Endodermal cell (in vitro differentiated cells): ENCODE results near the gene CNIH3. TPM values are rescaled to one million over a fixed set of nuclear protein-coding genes. Genes with fewer than 3 reads are reported as not detected.

Experiments
- DNase-seq: peaks from one replicate; pipeline ENCODE4 v3.0.0-alpha.2; 2017
- H3K27ac ChIP-seq: 2 replicates; pipeline ENCODE4 v1.5.1; 2013; ENCODE audit warnings: mild to moderate bottlenecking, low read depth, low read length, moderate library complexity
- H3K27me3 ChIP-seq: 2 replicates; pipeline ENCODE4 v1.6.1; 2013; ENCODE audit warnings: mild to moderate bottlenecking, low read length, moderate library complexity; ENCODE audit not compliant: insufficient read depth, control insufficient read depth, poor library complexity, severe bottlenecking
- H3K36me3 ChIP-seq: 2 replicates; pipeline ENCODE4 v1.7.0; 2013; ENCODE audit warnings: mild to moderate bottlenecking, low read length, moderate library complexity; ENCODE audit not compliant: control insufficient read depth, insufficient read depth
- H3K4me1 ChIP-seq: one replicate; pipeline ENCODE4 v1.7.0; 2013; ENCODE audit warnings: low read length; ENCODE audit not compliant: control insufficient read depth, insufficient read depth
- H3K4me3 ChIP-seq: 2 replicates; pipeline ENCODE4 v1.5.1; 2013; ENCODE audit warnings: mild to moderate bottlenecking, low read length, moderate library complexity
- H3K9ac ChIP-seq: 2 replicates; pipeline ENCODE4 v1.6.1; 2013; ENCODE audit warnings: mild to moderate bottlenecking, low read length, moderate library complexity; ENCODE audit not compliant: poor library complexity, severe bottlenecking; ENCODE audit errors: extremely low read depth
- H3K9me3 ChIP-seq: 2 replicates; pipeline ENCODE4 v1.6.1; 2013; ENCODE audit warnings: mild to moderate bottlenecking, low read length, moderate library complexity; ENCODE audit not compliant: control insufficient read depth
- H3K27ac Mint-ChIP-seq: 2 replicates; pipeline ENCODE4 v1.8.0; 2020; ENCODE audit warnings: mixed read lengths
- H3K27me3 Mint-ChIP-seq: 2 replicates; pipeline ENCODE4 v1.8.0; 2021; ENCODE audit warnings: mild to moderate bottlenecking, mixed read lengths; ENCODE audit not compliant: insufficient read depth
- H3K36me3 Mint-ChIP-seq: 2 replicates; pipeline ENCODE4 v1.8.0; 2020; ENCODE audit warnings: low read depth, mixed read lengths
- H3K4me1 Mint-ChIP-seq: 2 replicates; pipeline ENCODE4 v1.8.0; 2020; ENCODE audit warnings: mixed read lengths
- H3K4me3 Mint-ChIP-seq: 2 replicates; pipeline ENCODE4 v1.8.0; 2020; ENCODE audit warnings: mild to moderate bottlenecking, moderate library complexity, mixed read lengths
- H3K9me3 Mint-ChIP-seq: 2 replicates; pipeline ENCODE4 v1.8.0; 2020; ENCODE audit warnings: mild to moderate bottlenecking, mixed read lengths
- WGBS, 2 experiments: methylation state at CpG; one replicate each; pipeline versions ENCODE4 v1.1.5 to v1.1.7; 2013; ENCODE audit warnings: missing lambda C conversion rate in 2 of 2, mixed read lengths in 1 of 2; ENCODE audit not compliant: insufficient coverage in 1 of 2, insufficient read length in 1 of 2; 5-methylcytosine and 5-hydroxymethylcytosine counted together
- total RNA-seq, 2 donors: library from RNA; stranded (reverse); fragmentation: NEBNext Ultra II Directional in 1 of 2; extraction: Animal tissue kit (Norgen Biotek cat#: 25700) in 1 of 2; gene quantifications; 2 replicates in 1 of 2; 3 replicates in 1 of 2; pipeline ENCODE4 v1.2.1, GENCODE V29; 2021
- TF ChIP-seq, protein P1 (sequence below): fragments of 200-600 bp; sonication (generic); conservative IDR thresholded peaks from 2 replicates; pipeline ENCODE4 v1.5.0; 2021; ENCODE audit warnings: antibody characterized with exemption, mild to moderate bottlenecking

The CNIH3 gene
- total RNA-seq, 2 donors from 2014 or later: 4.5 to 6.6 TPM

DNA sequence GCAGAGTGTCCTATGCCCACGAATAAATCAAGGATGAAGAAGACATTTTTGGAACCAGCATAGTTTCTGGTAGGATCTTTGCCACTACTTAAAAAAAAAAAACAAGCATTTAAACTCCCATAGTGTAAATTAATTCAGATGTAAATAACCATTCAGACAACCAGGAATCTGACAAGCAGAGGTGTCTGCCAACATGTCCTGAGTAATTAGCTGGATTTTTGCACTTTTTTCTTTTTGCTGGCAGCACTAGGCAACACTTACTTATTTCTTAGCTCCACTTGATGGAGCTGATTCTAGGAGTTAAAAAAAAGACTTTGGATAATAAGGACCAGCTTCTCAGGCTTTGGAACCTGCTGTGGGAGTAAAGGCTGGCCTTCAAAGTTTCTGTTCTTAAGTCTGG lies 27.6 kb upstream of the CNIH3 start:
- Histone ChIP-seq H3K9me3 (peaks cover 7% of the 10 kb centered on the region), H3K36me3 (no peaks in the 10 kb centered on the region), H3K4me3 (no peak overlapping the region), H3K9ac (no peak overlapping the region), H3K27ac (no peak overlapping the region), H3K27me3 (no peaks in the 10 kb centered on the region), H3K4me1 (no peaks in the 10 kb centered on the region)
- H3K36me3 Mint-ChIP-seq: no peaks in the 10 kb centered on the region
- DNase-seq: no peak
- whole genome bisulfite sequencing, 2 experiments: 82% methylated on average over 1 of the region's 1 CpG; no CpG with 5 or more reads in 1 of the 2 experiments
- peaks cover 6% of the 10 kb centered on the region for H3K9me3 Mint-ChIP-seq
- no peak overlapping the region for H3K4me3 Mint-ChIP-seq
- peaks cover 3% of the 10 kb centered on the region for H3K4me1 Mint-ChIP-seq
- no peaks in the 10 kb centered on the region for H3K27me3 Mint-ChIP-seq
- TF ChIP-seq, protein P1, sequence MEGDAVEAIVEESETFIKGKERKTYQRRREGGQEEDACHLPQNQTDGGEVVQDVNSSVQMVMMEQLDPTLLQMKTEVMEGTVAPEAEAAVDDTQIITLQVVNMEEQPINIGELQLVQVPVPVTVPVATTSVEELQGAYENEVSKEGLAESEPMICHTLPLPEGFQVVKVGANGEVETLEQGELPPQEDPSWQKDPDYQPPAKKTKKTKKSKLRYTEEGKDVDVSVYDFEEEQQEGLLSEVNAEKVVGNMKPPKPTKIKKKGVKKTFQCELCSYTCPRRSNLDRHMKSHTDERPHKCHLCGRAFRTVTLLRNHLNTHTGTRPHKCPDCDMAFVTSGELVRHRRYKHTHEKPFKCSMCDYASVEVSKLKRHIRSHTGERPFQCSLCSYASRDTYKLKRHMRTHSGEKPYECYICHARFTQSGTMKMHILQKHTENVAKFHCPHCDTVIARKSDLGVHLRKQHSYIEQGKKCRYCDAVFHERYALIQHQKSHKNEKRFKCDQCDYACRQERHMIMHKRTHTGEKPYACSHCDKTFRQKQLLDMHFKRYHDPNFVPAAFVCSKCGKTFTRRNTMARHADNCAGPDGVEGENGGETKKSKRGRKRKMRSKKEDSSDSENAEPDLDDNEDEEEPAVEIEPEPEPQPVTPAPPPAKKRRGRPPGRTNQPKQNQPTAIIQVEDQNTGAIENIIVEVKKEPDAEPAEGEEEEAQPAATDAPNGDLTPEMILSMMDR: no peak
- H3K27ac Mint-ChIP-seq: no peak overlapping the region

DNA sequence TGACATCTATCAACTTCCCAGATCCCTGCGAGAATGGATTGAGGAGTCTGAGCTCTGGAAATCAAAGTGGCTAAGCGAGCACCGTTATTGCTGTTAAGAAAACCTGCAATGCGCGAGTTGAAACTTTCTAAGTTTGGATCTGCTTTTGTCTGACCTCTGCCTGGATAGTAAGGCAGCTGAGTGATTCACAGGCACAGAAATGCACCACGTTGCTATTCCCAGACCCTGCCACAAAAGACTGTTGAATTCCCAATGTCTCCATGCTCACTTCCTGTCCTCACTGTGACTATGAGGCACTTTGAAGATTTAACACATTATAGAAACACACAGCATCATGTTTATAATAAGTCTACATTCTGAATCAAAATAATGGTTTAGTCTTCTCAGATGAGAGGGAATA lies 27.1 kb upstream of the CNIH3 start:
- no peak overlapping the region for H3K4me3 Mint-ChIP-seq
- TF ChIP-seq, protein P1: no peak

DNA sequence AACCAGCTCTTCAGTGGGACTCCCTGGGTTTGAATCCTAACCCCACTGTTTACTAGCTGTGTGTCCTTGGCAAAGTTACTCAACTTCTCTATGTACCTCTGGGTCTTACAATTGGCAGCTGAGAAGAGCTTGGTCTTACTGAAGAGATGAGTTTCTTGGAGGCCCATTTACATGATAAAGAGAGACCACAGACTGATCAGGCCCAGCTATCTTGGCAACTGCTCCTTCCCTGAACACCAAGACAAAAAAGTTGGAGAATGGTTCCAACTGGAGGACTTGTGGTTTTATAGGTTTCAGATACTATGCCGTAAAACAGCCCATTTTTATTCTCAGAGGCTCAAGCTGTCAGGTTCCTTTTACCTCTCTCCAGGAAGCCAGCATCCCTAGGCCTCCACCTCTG lies 24.8 kb upstream of the CNIH3 start:
- H3K36me3 Mint-ChIP-seq: no peaks in the 10 kb centered on the region
- H3K4me3 ChIP-seq: no peak overlapping the region
- H3K9me3 Mint-ChIP-seq: peaks cover 4% of the 10 kb centered on the region
- H3K9ac ChIP-seq: no peak overlapping the region
- peaks cover 5% of the 10 kb centered on the region for H3K9me3 ChIP-seq
- no peak overlapping the region for H3K27ac Mint-ChIP-seq
- TF ChIP-seq, protein P1: no peak
- no peaks in the 10 kb centered on the region for H3K27me3 Mint-ChIP-seq
- no peak overlapping the region for H3K4me3 Mint-ChIP-seq
- H3K36me3 ChIP-seq: no peaks in the 10 kb centered on the region
- H3K4me1 ChIP-seq: no peaks in the 10 kb centered on the region
- peaks cover 3% of the 10 kb centered on the region for H3K4me1 Mint-ChIP-seq
- H3K27me3 ChIP-seq: no peaks in the 10 kb centered on the region
- no peak overlapping the region for H3K27ac ChIP-seq
- DNase-seq: no peak
- WGBS, 2 experiments: 92% methylated on average over 1 of the region's 1 CpG; no CpG with 5 or more reads in 1 of the 2 experiments

More for the DNA sequence above, 27.1 kb upstream of the CNIH3 start:
- no peaks in the 10 kb centered on the region for H3K4me1 ChIP-seq
- Mint-ChIP-seq H3K36me3 (no peaks in the 10 kb centered on the region), H3K4me1 (peaks cover 3% of the 10 kb centered on the region), H3K27me3 (no peaks in the 10 kb centered on the region), H3K27ac (no peak overlapping the region), H3K9me3 (peaks cover 6% of the 10 kb centered on the region)
- WGBS, 2 experiments: 77 to 78% methylated on average over 6 of the region's 6 CpGs
- H3K4me3 ChIP-seq: no peak overlapping the region
- H3K9me3 ChIP-seq: peaks cover 5% of the 10 kb centered on the region
- DNase-seq: no peak
- H3K27ac ChIP-seq: no peak overlapping the region
- no peaks in the 10 kb centered on the region for H3K36me3 ChIP-seq
- no peak overlapping the region for H3K9ac ChIP-seq
- no peaks in the 10 kb centered on the region for H3K27me3 ChIP-seq
